ENCODE data around the gene PRKD2. TPM values are rescaled to one million over a fixed set of nuclear protein-coding genes. Genes with fewer than 3 reads are reported as not detected.

Gene PRKD2
- total RNA-seq, 4 donors from 2014 or later, result 15.2 to 33.6 (median 19.7) TPM

- Histone ChIP-seq H3K9me3 (no peaks in the 10 kb centered on the region), H3K36me3 (peaks cover 0 to 60% of the 10 kb centered on the region in 2 donors), H3K4me1 (peaks cover 0 to 26% (median 11%) of the 10 kb centered on the region in 3 donors), H3K27ac (no peak overlapping the region), H3K27me3 (no peaks in the 10 kb centered on the region), H3K4me3 (no peak overlapping the region)
- no peak for ATAC-seq
- 81 to 96% methylated on average over 3 to 4 of the region's 25 CpGs for WGBS, 2 donors (ENCODE audit: low coverage in 1 of 2)
- TF ChIP-seq POLR2AphosphoS5 (IDR thresholded peaks at IDR 0.05) (no peak), POLR2A (IDR thresholded peaks at IDR 0.05) (no peak), EP300 (IDR thresholded peaks at IDR 0.05) (no peak), CTCF (IDR thresholded peaks at IDR 0.05) (no peak)
Measured at GRCh38 chr19:46710687-46711086, 6.2 kb downstream of the PRKD2 start.

GRCh38 chr19:46704379-46705076 is 12.4 kb downstream of the PRKD2 start:
- no peaks in the 10 kb centered on the region for H3K4me1 ChIP-seq
- peaks cover 0 to 90% of the 10 kb centered on the region in 2 donors for H3K36me3 ChIP-seq
- WGBS, 2 donors (ENCODE audit: low coverage in 1 of 2), result 29% methylated on average over 8 of the region's 21 CpGs; no CpG with 5 or more reads in 1 of the 2 donors
- peak; percentile 62 for ATAC-seq
- no peak overlapping the region for H3K4me3 ChIP-seq
- no peak for TF ChIP-seq POLR2AphosphoS5 (IDR thresholded peaks at IDR 0.05)
- TF ChIP-seq CTCF (IDR thresholded peaks at IDR 0.05), result peak in 3 of 4 experiments; percentile 92 to 97 (median 94)
- H3K27ac ChIP-seq, result no peak overlapping the region
- no peaks in the 10 kb centered on the region for H3K9me3 ChIP-seq
- no peaks in the 10 kb centered on the region for H3K27me3 ChIP-seq

- H3K36me3 ChIP-seq, result peaks cover 0 to 85% of the 10 kb centered on the region in 2 donors
Measured at GRCh38 chr19:46700704-46701103, 16.2 kb downstream of the PRKD2 start.

GRCh38 chr19:46698395-46699321 is 18.3 kb downstream of the PRKD2 start:
- no peak for ATAC-seq
- H3K4me3 ChIP-seq, result no peak overlapping the region
- H3K4me1 ChIP-seq, result peaks cover 0 to 16% (median 0%) of the 10 kb centered on the region in 3 donors
- H3K9me3 ChIP-seq, result no peaks in the 10 kb centered on the region
- H3K27me3 ChIP-seq, result no peaks in the 10 kb centered on the region
- H3K27ac ChIP-seq, result peak overlapping the region in 1 of 4 donors; percentile 24
- peaks cover 0 to 93% of the 10 kb centered on the region in 2 donors for H3K36me3 ChIP-seq
- WGBS, 2 donors (ENCODE audit: low coverage in 1 of 2), result 87 to 96% methylated on average over 4 to 6 of the region's 11 CpGs
- TF ChIP-seq CTCF (IDR thresholded peaks at IDR 0.05) (no peak), POLR2A (IDR thresholded peaks at IDR 0.05) (no peak), EP300 (IDR thresholded peaks at IDR 0.05) (no peak), POLR2AphosphoS5 (IDR thresholded peaks at IDR 0.05) (no peak)

More at GRCh38 chr19:46700704-46701103, 16.2 kb downstream of the PRKD2 start:
- Histone ChIP-seq H3K9me3 (no peaks in the 10 kb centered on the region), H3K27ac (no peak overlapping the region), H3K4me3 (no peak overlapping the region), H3K27me3 (no peaks in the 10 kb centered on the region), H3K4me1 (peaks cover 0 to 16% (median 0%) of the 10 kb centered on the region in 3 donors)
- 79 to 87% methylated on average over 3 to 6 of the region's 13 CpGs for WGBS, 2 donors (ENCODE audit: low coverage in 1 of 2)
- ATAC-seq, result no peak
- TF ChIP-seq POLR2A (IDR thresholded peaks at IDR 0.05), result no peak
- TF ChIP-seq POLR2AphosphoS5 (IDR thresholded peaks at IDR 0.05), result no peak
- TF ChIP-seq CTCF (IDR thresholded peaks at IDR 0.05), result no peak
- no peak for TF ChIP-seq EP300 (IDR thresholded peaks at IDR 0.05)
